ENCODE data around the gene MASP1.

MASP1 gene

DNA sequence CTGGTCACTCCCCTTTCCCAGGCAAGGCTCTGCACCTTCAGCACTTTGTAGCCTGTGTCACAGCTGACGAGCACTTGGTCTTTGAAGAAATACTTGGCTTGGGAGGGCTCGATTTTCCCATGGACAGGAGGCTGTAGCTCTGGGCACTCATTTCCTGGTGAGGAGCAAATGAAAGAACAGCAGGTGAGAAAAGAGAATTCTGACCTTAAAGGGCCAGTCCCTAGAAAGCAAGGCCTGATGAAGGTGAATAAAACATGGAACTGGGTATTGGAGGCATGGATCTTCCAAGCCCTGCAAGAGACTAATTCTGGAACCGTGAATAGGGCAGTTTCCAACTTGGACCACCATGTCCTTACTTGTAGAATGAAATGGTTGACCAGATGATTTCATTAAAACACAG lies 39.9 kb downstream of the MASP1 start:
- H3K4me1 ChIP-seq (ENCODE audit: insufficient read depth, low read length, poor library complexity, severe bottlenecking) = no peaks in the 10 kb centered on the region
- no peak for TF ChIP-seq EZH2phosphoT487 (IDR thresholded peaks at IDR 0.05; ENCODE audit: borderline replicate concordance)
- TF ChIP-seq, protein P1, sequence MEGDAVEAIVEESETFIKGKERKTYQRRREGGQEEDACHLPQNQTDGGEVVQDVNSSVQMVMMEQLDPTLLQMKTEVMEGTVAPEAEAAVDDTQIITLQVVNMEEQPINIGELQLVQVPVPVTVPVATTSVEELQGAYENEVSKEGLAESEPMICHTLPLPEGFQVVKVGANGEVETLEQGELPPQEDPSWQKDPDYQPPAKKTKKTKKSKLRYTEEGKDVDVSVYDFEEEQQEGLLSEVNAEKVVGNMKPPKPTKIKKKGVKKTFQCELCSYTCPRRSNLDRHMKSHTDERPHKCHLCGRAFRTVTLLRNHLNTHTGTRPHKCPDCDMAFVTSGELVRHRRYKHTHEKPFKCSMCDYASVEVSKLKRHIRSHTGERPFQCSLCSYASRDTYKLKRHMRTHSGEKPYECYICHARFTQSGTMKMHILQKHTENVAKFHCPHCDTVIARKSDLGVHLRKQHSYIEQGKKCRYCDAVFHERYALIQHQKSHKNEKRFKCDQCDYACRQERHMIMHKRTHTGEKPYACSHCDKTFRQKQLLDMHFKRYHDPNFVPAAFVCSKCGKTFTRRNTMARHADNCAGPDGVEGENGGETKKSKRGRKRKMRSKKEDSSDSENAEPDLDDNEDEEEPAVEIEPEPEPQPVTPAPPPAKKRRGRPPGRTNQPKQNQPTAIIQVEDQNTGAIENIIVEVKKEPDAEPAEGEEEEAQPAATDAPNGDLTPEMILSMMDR (conservative IDR thresholded peaks at IDR 0.05; ENCODE audit: low read length) = no peak
- H3K9me2 ChIP-seq (replicated peaks; ENCODE audit: low read depth, low read length) = no peaks in the 10 kb centered on the region

DNA sequence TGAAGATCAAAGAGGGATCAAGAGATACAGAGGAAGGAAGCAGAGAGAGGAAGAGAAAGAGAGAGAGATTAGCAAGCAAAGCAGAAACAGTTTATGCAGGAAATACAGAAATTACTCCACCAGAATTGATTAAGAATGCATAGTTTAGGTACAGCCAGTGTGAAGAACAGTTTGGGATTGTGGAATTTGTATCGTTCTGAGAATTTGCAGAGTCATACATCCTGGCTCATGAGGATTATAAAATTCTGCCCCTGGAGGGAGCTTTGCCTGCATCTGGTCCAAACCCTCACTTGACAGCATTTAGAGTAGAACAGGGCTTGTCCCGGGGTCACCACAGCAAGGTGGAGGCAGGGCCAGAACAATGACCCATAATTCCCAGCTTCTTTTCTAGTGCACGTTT lies 44.1 kb downstream of the MASP1 start:
- H3F3A ChIP-seq (ENCODE audit: low read depth) = no peaks in the 10 kb centered on the region
- H3K27me3 ChIP-seq (ENCODE audit: insufficient read depth, low read length, poor library complexity, severe bottlenecking) = no peaks in the 10 kb centered on the region
- no peaks in the 10 kb centered on the region for H3K36me3 ChIP-seq (ENCODE audit: insufficient read depth, low read length)
- no peaks in the 10 kb centered on the region for H4K20me1 ChIP-seq (ENCODE audit: insufficient read depth, low read length, poor library complexity, severe bottlenecking)
- no peaks in the 10 kb centered on the region for H3K9me3 ChIP-seq (ENCODE audit: insufficient read depth, low read depth, low read length)
- no peaks in the 10 kb centered on the region for H3K9me2 ChIP-seq (replicated peaks; ENCODE audit: low read depth, low read length)
- no peaks in the 10 kb centered on the region for H3K79me2 ChIP-seq (ENCODE audit: insufficient read depth, low read length)
- H2AFZ ChIP-seq (ENCODE audit: low read length) = no peak overlapping the region; the same call in 1 of the 2 replicates
- no peaks in the 10 kb centered on the region for H3K4me1 ChIP-seq (ENCODE audit: insufficient read depth, low read length, poor library complexity, severe bottlenecking)
- H3K4me2 ChIP-seq (ENCODE audit: low read depth, low read length, poor library complexity, severe bottlenecking) = no peak overlapping the region
- no peak for TF ChIP-seq EZH2phosphoT487 (IDR thresholded peaks at IDR 0.05; ENCODE audit: borderline replicate concordance)
- TF ChIP-seq, protein P1 (conservative IDR thresholded peaks at IDR 0.05; ENCODE audit: low read length) = no peak
- H3K4me3 ChIP-seq (ENCODE audit: low read length, poor library complexity, severe bottlenecking) = no peak overlapping the region
- no peak overlapping the region for H3K9ac ChIP-seq (ENCODE audit: low read depth, low read length, poor library complexity, severe bottlenecking)

More for the DNA sequence above, 39.9 kb downstream of the MASP1 start:
- H3K79me2 ChIP-seq (ENCODE audit: insufficient read depth, low read length) = no peaks in the 10 kb centered on the region
- H4K20me1 ChIP-seq (ENCODE audit: insufficient read depth, low read length, poor library complexity, severe bottlenecking) = no peaks in the 10 kb centered on the region
- H3K27me3 ChIP-seq (ENCODE audit: insufficient read depth, low read length, poor library complexity, severe bottlenecking) = no peaks in the 10 kb centered on the region
- H3K9me3 ChIP-seq (ENCODE audit: insufficient read depth, low read depth, low read length) = no peaks in the 10 kb centered on the region
- H3K4me2 ChIP-seq (ENCODE audit: low read depth, low read length, poor library complexity, severe bottlenecking) = no peak overlapping the region
- H3K36me3 ChIP-seq (ENCODE audit: insufficient read depth, low read length) = no peaks in the 10 kb centered on the region
- no peak overlapping the region for H3K9ac ChIP-seq (ENCODE audit: low read depth, low read length, poor library complexity, severe bottlenecking)
- no peaks in the 10 kb centered on the region for H3F3A ChIP-seq (ENCODE audit: low read depth)
- no peak overlapping the region for H2AFZ ChIP-seq (ENCODE audit: low read length)
- H3K4me3 ChIP-seq (ENCODE audit: low read length, poor library complexity, severe bottlenecking) = no peak overlapping the region

DNA sequence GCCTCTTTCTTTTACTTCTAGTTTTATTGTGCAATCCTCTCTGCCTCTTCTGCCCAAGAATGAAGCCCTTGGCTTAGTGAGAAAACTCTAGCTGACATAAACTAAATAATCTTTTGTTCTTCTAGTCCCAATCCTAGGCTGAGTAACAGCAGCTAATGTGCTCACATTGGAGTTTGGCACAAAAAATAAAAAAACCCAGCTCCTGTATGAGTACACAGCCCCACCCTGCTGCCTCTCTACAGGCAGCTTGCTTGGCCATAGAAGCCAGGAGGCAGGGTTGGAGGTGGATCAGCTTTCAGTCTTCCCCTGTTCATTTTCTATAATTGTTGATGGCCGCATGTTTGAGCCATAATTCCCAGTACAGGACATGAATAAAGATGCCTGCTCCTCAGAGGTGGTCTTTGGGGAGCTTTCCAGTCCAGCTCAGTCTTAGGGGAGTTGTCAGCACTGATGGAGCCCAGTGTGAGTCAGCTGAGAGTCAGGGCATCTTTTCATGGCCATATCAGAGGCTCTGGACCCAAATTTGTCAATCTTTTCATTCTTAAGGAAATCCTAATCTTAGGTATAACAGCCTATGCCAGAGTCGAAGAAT lies 47.5 kb downstream of the MASP1 start:
- Histone ChIP-seq H3K9me2 (replicated peaks; ENCODE audit: low read depth, low read length) (no peaks in the 10 kb centered on the region), H3F3A (ENCODE audit: low read depth) (no peaks in the 10 kb centered on the region), H3K4me2 (ENCODE audit: low read depth, low read length, poor library complexity, severe bottlenecking) (no peak overlapping the region), H3K4me3 (ENCODE audit: low read length, poor library complexity, severe bottlenecking) (no peak overlapping the region), H2AFZ (ENCODE audit: low read length) (no peak overlapping the region), H3K9ac (ENCODE audit: low read depth, low read length, poor library complexity, severe bottlenecking) (no peak overlapping the region), H3K36me3 (ENCODE audit: insufficient read depth, low read length) (no peaks in the 10 kb centered on the region), H3K4me1 (ENCODE audit: insufficient read depth, low read length, poor library complexity, severe bottlenecking) (no peaks in the 10 kb centered on the region), H3K27me3 (ENCODE audit: insufficient read depth, low read length, poor library complexity, severe bottlenecking) (no peaks in the 10 kb centered on the region), H3K9me3 (ENCODE audit: insufficient read depth, low read depth, low read length) (no peaks in the 10 kb centered on the region), H3K79me2 (ENCODE audit: insufficient read depth, low read length) (no peaks in the 10 kb centered on the region), H4K20me1 (ENCODE audit: insufficient read depth, low read length, poor library complexity, severe bottlenecking) (no peaks in the 10 kb centered on the region)
- TF ChIP-seq, protein P1 (conservative IDR thresholded peaks at IDR 0.05; ENCODE audit: low read length) = no peak
- no peak for TF ChIP-seq EZH2phosphoT487 (IDR thresholded peaks at IDR 0.05; ENCODE audit: borderline replicate concordance)

Measured in Loucy (cell line).